CD1c-positive myeloid dendritic cell (primary cell): ENCODE results near the gene FAM107B.

Source experiments
- DNase-seq: peaks from one replicate; pipeline ENCODE4 v3.0.0-alpha.2; 2016; ENCODE audit errors: extremely low spot score

The FAM107B gene

GRCh38 chr10:14499601-14499904 lies 275.1 kb downstream of the FAM107B start:
- no peak for DNase-seq

- no peak for DNase-seq
Observed at GRCh38 chr10:14498326-14498725, 276.4 kb downstream of the FAM107B start.

GRCh38 chr10:14491811-14492210 lies 282.9 kb downstream of the FAM107B start:
- peak; percentile 37 for DNase-seq

DNA sequence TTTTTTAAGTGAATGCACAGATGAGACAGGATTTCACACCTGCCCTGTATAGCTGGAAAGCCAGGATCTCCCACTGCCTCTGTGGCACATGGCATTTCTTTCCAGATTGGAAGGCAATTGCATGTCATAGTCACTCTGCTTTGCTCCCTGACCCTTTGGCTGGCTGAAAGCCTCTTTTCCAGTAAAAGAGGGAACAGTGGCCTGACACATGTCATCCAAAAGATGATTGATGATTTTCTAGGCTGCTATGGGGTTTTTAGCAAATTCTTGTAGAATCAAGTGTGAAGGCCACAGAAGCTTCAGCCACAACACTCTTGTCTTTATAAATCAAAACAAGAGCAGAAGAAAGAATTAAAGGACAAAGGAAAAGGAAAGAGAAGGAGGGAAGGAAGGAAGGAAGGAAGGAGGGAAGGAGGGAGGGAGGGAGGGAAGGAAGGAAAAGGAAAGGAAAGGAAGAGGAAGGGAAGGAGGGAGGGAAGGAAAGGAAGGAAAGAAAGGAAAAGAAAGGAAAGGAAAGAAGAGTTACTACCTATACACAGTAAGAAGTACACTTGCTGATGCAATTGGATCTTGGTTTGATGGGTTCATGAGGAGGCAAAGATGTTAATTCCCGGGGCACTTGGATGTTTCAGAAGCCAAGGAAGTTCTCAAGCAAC lies 285.0 kb downstream of the FAM107B start:
- DNase-seq: no peak

- no peak for DNase-seq
Observed at GRCh38 chr10:14487488-14487883, 287.2 kb downstream of the FAM107B start.

DNA sequence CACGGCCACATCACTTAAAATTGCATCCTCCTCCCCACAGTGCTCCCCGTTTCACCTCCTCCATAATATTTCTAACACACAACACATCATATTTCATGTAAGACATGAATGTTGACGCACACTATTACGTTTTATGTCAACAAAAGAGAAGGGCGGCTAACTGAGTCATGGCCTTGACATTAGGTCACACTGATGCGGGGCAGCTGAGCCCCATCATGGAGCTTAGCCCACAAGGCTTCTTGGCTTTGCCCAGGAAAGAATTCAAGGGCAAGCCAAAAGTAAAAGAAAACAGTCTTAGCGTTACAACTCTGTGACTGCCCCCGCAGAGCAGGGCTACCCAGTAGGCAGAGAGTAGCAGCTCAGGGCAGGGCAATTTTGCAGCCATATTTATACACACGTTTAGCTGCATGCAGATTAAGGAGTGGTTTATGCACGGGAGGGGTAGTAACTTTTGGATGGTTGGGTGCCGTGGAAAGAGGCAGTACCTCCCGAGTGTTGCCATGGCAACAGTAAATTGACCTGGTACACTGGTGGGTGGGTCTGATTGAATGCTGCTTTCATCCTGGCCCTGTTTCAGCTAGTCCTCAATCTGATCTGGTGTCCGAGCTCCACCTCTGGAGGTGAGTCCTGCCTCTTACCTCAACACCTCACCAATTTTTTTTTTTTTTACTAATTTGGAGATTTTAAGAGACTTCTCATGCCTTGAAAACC lies 287.8 kb downstream of the FAM107B start:
- DNase-seq: no peak

- DNase-seq: no peak
Observed at GRCh38 chr10:14485986-14486385, 288.7 kb downstream of the FAM107B start.

DNA sequence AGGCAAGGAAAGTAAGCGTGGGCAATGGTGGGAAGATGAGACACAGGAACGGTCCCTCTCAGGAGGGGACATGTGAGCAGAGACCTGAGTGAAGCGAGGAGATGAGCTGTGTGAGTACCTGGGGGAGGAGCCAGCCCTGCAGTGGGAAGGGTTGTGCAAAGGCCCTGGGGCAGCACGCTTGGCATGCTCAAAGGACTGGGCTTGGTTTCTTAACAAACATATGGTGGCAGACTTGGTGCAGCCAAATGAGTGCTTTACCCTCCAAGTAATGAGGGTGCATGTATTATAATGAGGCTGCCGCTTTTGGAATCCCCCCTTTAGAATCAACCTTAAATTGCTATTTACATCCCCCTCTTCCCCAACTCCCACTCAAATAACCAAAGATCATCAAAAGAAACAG lies 291.3 kb downstream of the FAM107B start:
- DNase-seq: no peak

DNA sequence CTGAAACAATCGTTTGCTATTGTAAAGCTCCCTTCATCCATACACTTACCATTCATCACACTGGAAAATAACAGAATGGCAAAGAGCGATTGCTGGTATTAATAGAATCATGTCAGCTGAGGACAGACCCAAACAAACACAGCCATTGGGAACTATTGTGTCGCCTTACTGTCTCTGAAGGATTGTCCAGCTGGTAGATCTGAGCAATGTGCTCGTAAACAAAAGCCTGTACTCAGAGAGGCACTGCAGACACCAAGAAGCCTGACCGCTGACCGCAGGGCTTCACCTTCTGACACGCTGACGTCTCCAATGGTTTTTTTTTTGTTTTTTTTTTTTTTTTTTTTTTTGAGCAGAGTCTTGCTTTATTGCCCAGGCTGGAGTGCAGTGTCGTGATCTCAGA lies 292.9 kb downstream of the FAM107B start:
- no peak for DNase-seq

GRCh38 chr10:14481014-14481413 lies 293.7 kb downstream of the FAM107B start:
- DNase-seq: no peak

DNA sequence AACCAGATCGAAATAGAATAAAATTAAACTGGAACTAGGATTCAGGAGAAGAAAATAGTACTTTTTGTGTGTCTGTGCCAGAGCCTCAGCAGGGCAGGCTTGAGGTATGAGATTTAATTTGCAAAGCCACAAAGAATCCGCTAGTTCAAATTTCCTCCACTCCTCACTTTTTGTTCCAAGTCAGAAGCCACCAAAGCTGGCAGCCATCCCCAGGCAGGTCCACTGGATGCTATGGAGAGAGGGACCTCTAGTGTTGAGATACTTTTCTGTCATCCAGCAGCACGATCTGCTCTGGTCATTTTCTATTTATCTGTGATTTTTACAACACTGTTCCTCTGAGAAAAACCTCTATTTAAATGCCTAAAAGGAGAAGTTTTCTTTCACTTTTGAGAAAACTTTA lies 296.1 kb downstream of the FAM107B start:
- peak; percentile 2 for DNase-seq

DNA sequence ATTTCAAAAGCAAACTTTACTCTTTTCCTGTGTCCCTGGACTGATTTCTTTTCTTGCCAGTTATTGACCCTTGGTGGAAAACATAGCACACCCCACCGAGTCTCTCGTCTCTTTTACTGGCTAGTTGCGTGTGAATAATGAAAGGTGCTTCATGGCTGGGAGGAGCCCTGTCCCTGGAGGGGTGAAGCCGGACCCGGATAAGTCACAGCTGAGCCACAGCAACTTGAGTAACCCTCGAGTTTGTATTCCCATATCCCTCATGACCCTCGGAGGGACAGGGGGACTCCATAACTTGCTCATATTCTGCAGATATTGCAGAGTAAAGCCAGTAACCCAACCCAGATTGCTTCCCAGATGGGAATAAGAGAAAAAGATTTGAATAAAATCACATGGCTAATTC lies 296.5 kb downstream of the FAM107B start:
- no peak for DNase-seq

DNA sequence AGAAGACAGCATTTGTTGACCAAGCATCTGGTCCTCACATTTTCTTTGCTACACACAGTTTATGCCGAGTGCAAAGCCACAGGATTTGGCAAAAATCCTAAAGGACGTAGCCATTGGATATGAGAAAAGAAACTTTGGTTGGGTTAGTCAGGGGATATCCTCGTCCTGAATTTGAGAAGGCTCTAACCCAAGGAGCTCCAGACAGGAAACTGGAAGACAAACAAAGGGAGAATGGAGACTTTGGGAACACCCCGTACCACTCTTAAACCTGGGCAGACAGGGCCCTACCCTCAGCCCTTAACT lies 297.3 kb downstream of the FAM107B start:
- no peak for DNase-seq

DNA sequence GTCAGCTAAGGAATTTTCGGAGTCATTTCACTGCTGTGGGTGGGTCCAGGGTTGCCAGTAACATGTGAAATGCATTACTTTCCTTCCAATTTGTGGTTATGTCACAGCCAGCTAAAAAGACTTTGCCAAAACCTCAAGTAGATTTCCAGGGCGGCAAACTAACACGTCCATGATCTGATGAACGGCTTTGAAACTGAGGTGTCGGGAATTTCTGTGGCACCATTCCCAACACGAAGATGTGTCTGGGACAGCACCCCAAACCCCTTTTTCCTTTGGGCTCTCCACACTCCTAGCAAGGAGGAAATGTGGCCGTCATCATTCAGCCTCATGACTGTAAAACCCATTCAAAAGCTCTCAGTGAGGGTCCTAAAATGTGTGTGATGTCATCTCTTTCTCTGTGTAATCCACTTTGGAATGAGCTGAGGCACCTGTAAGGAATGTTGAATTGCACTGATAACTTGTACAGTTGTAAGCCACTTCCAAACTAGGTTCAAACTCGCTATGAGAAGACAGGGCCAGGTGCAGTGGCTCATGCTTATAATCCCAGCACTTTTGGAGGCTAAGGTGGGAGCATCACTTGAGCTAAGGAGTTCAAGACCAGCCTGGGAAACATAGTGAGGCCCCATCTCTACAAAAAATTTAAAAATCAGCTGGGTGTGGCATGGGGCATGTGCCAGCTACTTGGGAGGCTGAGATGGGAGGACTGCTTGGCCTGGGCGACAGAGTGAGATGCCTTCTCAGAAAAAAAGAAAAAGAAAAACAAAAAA lies 297.9 kb downstream of the FAM107B start:
- no peak for DNase-seq

GRCh38 chr10:14476006-14476405 lies 298.7 kb downstream of the FAM107B start:
- no peak for DNase-seq

GRCh38 chr10:14474656-14475055 lies 300.0 kb downstream of the FAM107B start:
- no peak for DNase-seq

DNA sequence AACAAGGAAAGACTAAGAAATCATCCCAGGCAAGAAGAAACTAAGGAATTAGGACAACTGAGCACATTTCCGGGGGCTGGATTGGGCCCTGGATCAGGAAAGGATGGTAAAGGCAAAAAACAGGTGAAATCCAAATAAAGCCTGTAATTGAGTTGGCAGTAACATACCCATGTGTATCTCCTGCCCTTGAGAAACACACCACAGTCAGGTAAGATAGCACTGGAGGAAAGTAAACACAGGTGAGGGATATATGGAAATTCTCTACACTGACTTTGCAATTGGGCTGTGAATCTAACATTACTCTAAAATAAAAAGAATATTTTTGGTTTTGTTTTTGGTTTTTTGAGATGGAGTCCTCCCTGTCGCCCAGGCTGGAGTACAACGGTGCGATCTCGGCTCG lies 303.8 kb downstream of the FAM107B start:
- DNase-seq: no peak

GRCh38 chr10:14468726-14469125 lies 306.0 kb downstream of the FAM107B start:
- no peak for DNase-seq
